Stimulated activated CD8-positive, alpha-beta memory T cell treated with anti-CD3 and anti-CD28 coated beads, Interleukin-7, amount 100 ng/mL, for 1 hour (primary cell): ENCODE data around the gene ZNF516.

Experiments
- DNase-seq, 2 donors: peaks; one replicate each; pipeline ENCODE4 v3.0.0-alpha.2; 2020; ENCODE audit warnings: low read depth in 2 of 2

ZNF516 gene

GRCh38 chr18:76364282-76365259 is 130.5 kb downstream of the ZNF516 start:
- no peak for DNase-seq

- no peak for DNase-seq
Observed at GRCh38 chr18:76363436-76364120, 131.5 kb downstream of the ZNF516 start.

- DNase-seq: no peak
Observed at GRCh38 chr18:76362676-76363075, 132.4 kb downstream of the ZNF516 start.

- no peak for DNase-seq
Observed at GRCh38 chr18:76361219-76361618, 133.8 kb downstream of the ZNF516 start.

- no peak for DNase-seq
Observed at GRCh38 chr18:76359909-76360308, 135.1 kb downstream of the ZNF516 start.

- DNase-seq: no peak
Observed at GRCh38 chr18:76358774-76359173, 136.3 kb downstream of the ZNF516 start.

GRCh38 chr18:76357585-76358260 is 137.3 kb downstream of the ZNF516 start:
- no peak for DNase-seq

- DNase-seq: no peak
Observed at GRCh38 chr18:76357174-76357573, 137.9 kb downstream of the ZNF516 start.

GRCh38 chr18:76356666-76357065 is 138.4 kb downstream of the ZNF516 start:
- DNase-seq: no peak

GRCh38 chr18:76354348-76354747 is 140.7 kb downstream of the ZNF516 start:
- no peak for DNase-seq

GRCh38 chr18:76353500-76353899 is 141.5 kb downstream of the ZNF516 start:
- no peak for DNase-seq

- DNase-seq: no peak
Observed at GRCh38 chr18:76353046-76353445, 142.0 kb downstream of the ZNF516 start.

- DNase-seq: no peak
Observed at GRCh38 chr18:76351961-76352581, 143.0 kb downstream of the ZNF516 start.

GRCh38 chr18:76350134-76351025 is 144.7 kb downstream of the ZNF516 start:
- DNase-seq: no peak

GRCh38 chr18:76349067-76349715 is 145.9 kb downstream of the ZNF516 start:
- DNase-seq: peak; percentile 25 to 32

GRCh38 chr18:76348267-76349066 is 146.6 kb downstream of the ZNF516 start:
- DNase-seq: no peak

GRCh38 chr18:76347341-76347740 is 147.7 kb downstream of the ZNF516 start:
- no peak for DNase-seq

- DNase-seq: no peak
Observed at GRCh38 chr18:76346490-76347130, 148.4 kb downstream of the ZNF516 start.

- no peak for DNase-seq
Observed at GRCh38 chr18:76345901-76346300, 149.1 kb downstream of the ZNF516 start.
